ENCODE measurements around the gene RPS15. TPM values are rescaled to one million over a fixed set of nuclear protein-coding genes. Genes with fewer than 3 reads are reported as not detected.
A peak's percentile ranks its signal among the peaks of the same experiment; 100 is the strongest.

RPS15 gene
- total and polyA plus RNA-seq, 2 of the 13 experiments (the other 11 are each of a cell fraction or from before 2014, with no cell fraction given): 695 to 1,411 TPM

DNA sequence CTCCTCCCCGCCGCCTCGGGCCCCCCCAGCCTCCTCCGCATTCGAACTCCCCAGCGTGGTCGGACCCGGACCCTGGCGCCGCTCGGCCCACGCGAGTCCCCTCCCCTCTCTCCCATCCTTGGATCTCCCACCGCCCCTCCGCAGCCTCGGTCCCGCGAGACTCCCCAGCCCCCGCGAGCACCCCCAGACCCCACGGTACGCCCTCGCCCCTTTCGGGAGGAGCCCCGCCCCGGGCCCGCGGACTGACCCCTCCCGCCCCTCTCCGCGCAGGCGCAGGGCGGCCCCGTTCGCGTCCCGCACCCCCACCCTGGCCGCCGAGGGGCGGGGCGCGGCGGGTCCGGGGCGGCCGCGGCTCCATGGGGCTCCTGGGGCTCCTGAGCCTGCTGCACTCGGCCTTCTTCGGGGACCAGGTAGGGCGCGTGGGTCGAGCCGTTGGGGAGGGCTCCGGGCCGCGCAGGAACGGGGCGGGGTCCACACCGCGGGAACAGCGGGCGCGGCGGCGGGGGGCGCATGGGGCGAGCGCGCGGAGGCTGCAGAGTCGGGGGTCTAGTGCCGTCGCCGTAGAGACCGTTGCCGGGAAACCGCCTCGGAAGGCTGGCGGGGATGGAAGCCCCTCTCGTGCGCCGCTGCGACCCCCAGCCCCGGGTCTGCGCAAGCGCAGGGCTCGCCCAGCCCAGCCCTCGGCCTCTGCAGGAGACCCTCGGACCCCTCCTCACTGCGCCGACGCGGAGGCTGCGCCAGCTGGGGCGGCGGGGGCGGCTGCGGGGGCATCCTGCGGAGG, 7.9 kb downstream of the RPS15 start:
- H2AFZ ChIP-seq (ENCODE audit: low read length): no peak overlapping the region
- H3K27me3 ChIP-seq (ENCODE audit: control insufficient read depth in 1 of 2, insufficient read depth in 2 of 2, low read length in 2 of 2): peaks cover 9 to 46% of the 10 kb centered on the region in 2 experiments
- BruUV-seq (replicated peaks): no TSS peak
- peaks cover 2 to 14% of the 10 kb centered on the region in 2 experiments; a peak in 4 of 5 replicates for H3K36me3 ChIP-seq (replicated peaks in 1 of 2; ENCODE audit: control insufficient read depth in 1 of 2, insufficient read depth in 2 of 2, low read length in 2 of 2)
- H3K79me2 ChIP-seq (ENCODE audit: insufficient read depth, low read length): peaks cover 2% of the 10 kb centered on the region
- no peak overlapping the region for H3K9ac ChIP-seq (ENCODE audit: insufficient read depth, low read depth, low read length)
- H3K4me1 ChIP-seq (ENCODE audit: insufficient read depth, low read length): peaks cover 22% of the 10 kb centered on the region
- no peak overlapping the region for H3K27ac ChIP-seq (ENCODE audit: extremely low read length, insufficient read depth, low read length)
- TF ChIP-seq, protein P1, sequence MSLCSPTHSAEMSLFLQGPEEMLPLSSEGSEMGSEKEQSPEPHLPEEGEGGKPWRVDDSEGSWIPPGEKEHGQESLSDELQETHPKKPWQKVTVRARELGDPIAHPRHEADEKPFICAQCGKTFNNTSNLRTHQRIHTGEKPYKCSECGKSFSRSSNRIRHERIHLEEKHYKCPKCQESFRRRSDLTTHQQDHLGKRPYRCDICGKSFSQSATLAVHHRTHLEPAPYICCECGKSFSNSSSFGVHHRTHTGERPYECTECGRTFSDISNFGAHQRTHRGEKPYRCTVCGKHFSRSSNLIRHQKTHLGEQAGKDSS (CRISPR knock-in tag; IDR thresholded peaks at IDR 0.05; ENCODE audit: borderline replicate concordance, low read depth): 0 out of 2 replicates have a peak, but pooled peaks have one; percentile 0
- TF ChIP-seq MTA3 (CRISPR knock-in tag; IDR thresholded peaks at IDR 0.05) (no peak), BCL6 (CRISPR knock-in tag; IDR thresholded peaks at IDR 0.05) (no peak), HMG20B (CRISPR knock-in tag; conservative IDR thresholded peaks at IDR 0.05) (no peak), SP5 (CRISPR knock-in tag; IDR thresholded peaks at IDR 0.05; ENCODE audit: borderline replicate concordance, low read depth) (0 out of 2 replicates have a peak, but pooled peaks have one; percentile 16), MTF2 (CRISPR knock-in tag; IDR thresholded peaks at IDR 0.05; ENCODE audit: borderline replicate concordance) (0 out of 2 replicates have a peak, but pooled peaks have one; percentile 73), ZFP41 (CRISPR knock-in tag; IDR thresholded peaks at IDR 0.05; ENCODE audit: borderline replicate concordance) (no peak), HOXA7 (CRISPR knock-in tag; IDR thresholded peaks at IDR 0.05) (no peak), ZNF547 (CRISPR knock-in tag; IDR thresholded peaks at IDR 0.05) (0 out of 2 replicates have a peak, but pooled peaks have one; percentile 6), ZNF317 (CRISPR knock-in tag; IDR thresholded peaks at IDR 0.05) (no peak), ZNF598 (CRISPR knock-in tag; IDR thresholded peaks at IDR 0.05; ENCODE audit: borderline replicate concordance) (no peak)
- TF ChIP-seq, protein P2, sequence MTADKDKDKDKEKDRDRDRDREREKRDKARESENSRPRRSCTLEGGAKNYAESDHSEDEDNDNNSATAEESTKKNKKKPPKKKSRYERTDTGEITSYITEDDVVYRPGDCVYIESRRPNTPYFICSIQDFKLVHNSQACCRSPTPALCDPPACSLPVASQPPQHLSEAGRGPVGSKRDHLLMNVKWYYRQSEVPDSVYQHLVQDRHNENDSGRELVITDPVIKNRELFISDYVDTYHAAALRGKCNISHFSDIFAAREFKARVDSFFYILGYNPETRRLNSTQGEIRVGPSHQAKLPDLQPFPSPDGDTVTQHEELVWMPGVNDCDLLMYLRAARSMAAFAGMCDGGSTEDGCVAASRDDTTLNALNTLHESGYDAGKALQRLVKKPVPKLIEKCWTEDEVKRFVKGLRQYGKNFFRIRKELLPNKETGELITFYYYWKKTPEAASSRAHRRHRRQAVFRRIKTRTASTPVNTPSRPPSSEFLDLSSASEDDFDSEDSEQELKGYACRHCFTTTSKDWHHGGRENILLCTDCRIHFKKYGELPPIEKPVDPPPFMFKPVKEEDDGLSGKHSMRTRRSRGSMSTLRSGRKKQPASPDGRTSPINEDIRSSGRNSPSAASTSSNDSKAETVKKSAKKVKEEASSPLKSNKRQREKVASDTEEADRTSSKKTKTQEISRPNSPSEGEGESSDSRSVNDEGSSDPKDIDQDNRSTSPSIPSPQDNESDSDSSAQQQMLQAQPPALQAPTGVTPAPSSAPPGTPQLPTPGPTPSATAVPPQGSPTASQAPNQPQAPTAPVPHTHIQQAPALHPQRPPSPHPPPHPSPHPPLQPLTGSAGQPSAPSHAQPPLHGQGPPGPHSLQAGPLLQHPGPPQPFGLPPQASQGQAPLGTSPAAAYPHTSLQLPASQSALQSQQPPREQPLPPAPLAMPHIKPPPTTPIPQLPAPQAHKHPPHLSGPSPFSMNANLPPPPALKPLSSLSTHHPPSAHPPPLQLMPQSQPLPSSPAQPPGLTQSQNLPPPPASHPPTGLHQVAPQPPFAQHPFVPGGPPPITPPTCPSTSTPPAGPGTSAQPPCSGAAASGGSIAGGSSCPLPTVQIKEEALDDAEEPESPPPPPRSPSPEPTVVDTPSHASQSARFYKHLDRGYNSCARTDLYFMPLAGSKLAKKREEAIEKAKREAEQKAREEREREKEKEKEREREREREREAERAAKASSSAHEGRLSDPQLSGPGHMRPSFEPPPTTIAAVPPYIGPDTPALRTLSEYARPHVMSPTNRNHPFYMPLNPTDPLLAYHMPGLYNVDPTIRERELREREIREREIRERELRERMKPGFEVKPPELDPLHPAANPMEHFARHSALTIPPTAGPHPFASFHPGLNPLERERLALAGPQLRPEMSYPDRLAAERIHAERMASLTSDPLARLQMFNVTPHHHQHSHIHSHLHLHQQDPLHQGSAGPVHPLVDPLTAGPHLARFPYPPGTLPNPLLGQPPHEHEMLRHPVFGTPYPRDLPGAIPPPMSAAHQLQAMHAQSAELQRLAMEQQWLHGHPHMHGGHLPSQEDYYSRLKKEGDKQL (CRISPR knock-in tag; IDR thresholded peaks at IDR 0.05; ENCODE audit: low read depth): no peak
- TF ChIP-seq, protein P3, sequence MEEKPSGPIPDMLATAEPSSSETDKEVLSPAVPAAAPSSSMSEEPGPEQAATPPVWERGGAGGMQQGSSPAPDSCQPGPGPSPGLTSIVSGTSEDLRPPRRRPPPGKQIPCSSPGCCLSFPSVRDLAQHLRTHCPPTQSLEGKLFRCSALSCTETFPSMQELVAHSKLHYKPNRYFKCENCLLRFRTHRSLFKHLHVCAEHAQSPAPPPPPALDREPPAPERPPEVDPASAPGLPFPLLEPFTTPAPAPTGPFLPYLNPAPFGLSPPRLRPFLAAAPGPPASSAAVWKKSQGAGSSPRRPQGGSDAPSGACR (CRISPR knock-in tag; IDR thresholded peaks at IDR 0.05): no peak
- TF ChIP-seq, protein P4, sequence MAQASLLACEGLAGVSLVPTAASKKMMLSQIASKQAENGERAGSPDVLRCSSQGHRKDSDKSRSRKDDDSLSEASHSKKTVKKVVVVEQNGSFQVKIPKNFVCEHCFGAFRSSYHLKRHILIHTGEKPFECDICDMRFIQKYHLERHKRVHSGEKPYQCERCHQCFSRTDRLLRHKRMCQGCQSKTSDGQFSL (CRISPR knock-in tag; IDR thresholded peaks at IDR 0.05): peak; percentile 50; the same call in 1 of the 2 replicates
- TF ChIP-seq, protein P5, sequence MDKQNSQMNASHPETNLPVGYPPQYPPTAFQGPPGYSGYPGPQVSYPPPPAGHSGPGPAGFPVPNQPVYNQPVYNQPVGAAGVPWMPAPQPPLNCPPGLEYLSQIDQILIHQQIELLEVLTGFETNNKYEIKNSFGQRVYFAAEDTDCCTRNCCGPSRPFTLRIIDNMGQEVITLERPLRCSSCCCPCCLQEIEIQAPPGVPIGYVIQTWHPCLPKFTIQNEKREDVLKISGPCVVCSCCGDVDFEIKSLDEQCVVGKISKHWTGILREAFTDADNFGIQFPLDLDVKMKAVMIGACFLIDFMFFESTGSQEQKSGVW (CRISPR knock-in tag; IDR thresholded peaks at IDR 0.05; ENCODE audit: borderline replicate concordance): no peak
- H3K9me3 ChIP-seq (ENCODE audit: low read length): no peaks in the 10 kb centered on the region
- no CpG with 5 or more reads among the region's 99 CpGs for WGBS (ENCODE audit: low lambda C conversion rate)
- intact Hi-C loops (cut with micrococcal nuclease; ENCODE audit: unreplicated experiment): no loop called here
- DNase-seq (ENCODE audit: low spot score) (no peak), FAIRE-seq (no peak), ATAC-seq (peak; percentile 30)
- POLR2A ChIA-PET: interaction anchor here (0.6 to 1.7 kb wide), 3 partner anchors 21 to 145 kb away, joined by 3 read pairs; no protein-coding TSS in a partner anchor
- CTCF ChIA-PET (ENCODE audit: low intra/inter-chr PET ratio, low total read pairs): no interaction called here
- H3K4me3 ChIP-seq (replicated peaks in 1 of 3; ENCODE audit: insufficient read depth in 1 of 3, low read depth in 2 of 3, low read length in 3 of 3): peak overlapping the region; percentile 12 to 78 (median 64); a peak in 3 of 6 replicates
- H3K4me2 ChIP-seq (ENCODE audit: low read depth, low read length): peak overlapping the region; percentile 56
- in situ Hi-C loops (cut with HindIII; ENCODE audit: extremely low pct_ligation_motif_present, low pct_unique_long_range_greater_than_20kb): no loop called here
- H4K20me1 ChIP-seq (ENCODE audit: insufficient read depth, low read length): peaks cover 26% of the 10 kb centered on the region; the same call in 1 of the 2 replicates
